B cell (primary cell): Measurements from ENCODE around the gene CAPN9. TPM values are rescaled to one million over a fixed set of nuclear protein-coding genes. Genes with fewer than 3 reads are reported as not detected.

ENCODE experiments used
- ATAC-seq: fragments of 200-7000 bp; cut with Tn5 transposase; one replicate; pipeline ENCODE4 v1.10.0; 2021; ENCODE audit warnings: low read depth, mild to moderate bottlenecking, moderate number of reproducible peaks, moderate library complexity
- CTCF ChIA-PET: fragments of 350-600 bp; sonication (Branson Sonifier 250); formaldehyde crosslinking; loops from one replicate; lab custom pipeline; 2021; ENCODE audit warnings: antibody characterized with exemption, inconsistent platforms; lab: Charles Lee
- POLR2A ChIA-PET: fragments of 350-600 bp; sonication (Branson Sonifier 250); formaldehyde crosslinking; loops from one replicate; lab custom pipeline; 2021; ENCODE audit warnings: antibody characterized with exemption; lab: Charles Lee
- DNase-seq: peaks from one replicate; pipeline ENCODE4 v3.0.0; 2013
- H2AFZ ChIP-seq: 2 replicates; pipeline ENCODE4 v1.6.1; 2012; ENCODE audit warnings: mild to moderate bottlenecking, low read depth, low read length; ENCODE audit not compliant: insufficient read depth, poor library complexity, severe bottlenecking
- H3K27ac ChIP-seq, 2 donors: 1 replicate in 1 of 2; 2 replicates in 1 of 2; pipeline ENCODE4 v1.5.1; 2012 to 2013; ENCODE audit warnings: low read length in 2 of 2, mild to moderate bottlenecking in 2 of 2, moderate library complexity in 1 of 2
- H3K27me3 ChIP-seq, 4 experiments: fragments of 200-600 bp in 1 of 4; sonication (generic) in 1 of 4; replicated peaks in 1 of 4; 1 replicate in 2 of 4; 2 replicates in 2 of 4; pipeline versions ENCODE4 v1.6.1 to v1.7.0; 2013 to 2016; ENCODE audit warnings: low read length in 3 of 4, mild to moderate bottlenecking in 2 of 4, mixed read lengths in 1 of 4, moderate library complexity in 1 of 4; ENCODE audit not compliant: insufficient read depth in 4 of 4, control insufficient read depth in 3 of 4; ENCODE audit errors: control extremely low read depth in 1 of 4
- H3K36me3 ChIP-seq, 2 experiments: replicated peaks in 1 of 2; 1 replicate in 1 of 2; 2 replicates in 1 of 2; pipeline versions ENCODE4 v1.6.1 to v1.7.1; 2013; ENCODE audit warnings: low read length in 1 of 2; ENCODE audit not compliant: insufficient read depth in 2 of 2, control insufficient read depth in 1 of 2; ENCODE audit errors: control extremely low read depth in 1 of 2, extremely low read depth in 1 of 2
- H3K4me1 ChIP-seq, 2 donors: fragments of 200-600 bp in 1 of 2; sonication (generic) in 1 of 2; 1 replicate in 1 of 2; 2 replicates in 1 of 2; pipeline versions ENCODE4 v1.5.1 to v1.6.1; 2013 to 2017; ENCODE audit warnings: low read length in 2 of 2; ENCODE audit not compliant: control insufficient read depth in 2 of 2, insufficient read depth in 2 of 2
- H3K4me2 ChIP-seq: replicated peaks from 2 replicates; pipeline ENCODE3; 2012; ENCODE audit warnings: mild to moderate bottlenecking, low read depth, low read length; ENCODE audit not compliant: poor library complexity, severe bottlenecking
- H3K4me3 ChIP-seq, 5 experiments: fragments of 200-600 bp in 1 of 5; sonication (generic) in 1 of 5; 1 replicate in 3 of 5; 2 replicates in 2 of 5; pipeline versions ENCODE4 v1.5.1 to v1.7.0; 2011 to 2016; ENCODE audit warnings: low read length in 4 of 5, mild to moderate bottlenecking in 4 of 5, low read depth in 2 of 5, control low read depth in 1 of 5, moderate library complexity in 1 of 5; ENCODE audit not compliant: insufficient read depth in 1 of 5; ENCODE audit errors: control extremely low read depth in 1 of 5, extremely low read depth in 1 of 5
- H3K79me2 ChIP-seq: fragments of 200-600 bp; sonication (generic); one replicate; pipeline ENCODE4 v1.6.0; 2016; ENCODE audit warnings: low read length; ENCODE audit not compliant: control insufficient read depth, insufficient read depth
- H3K9ac ChIP-seq: fragments of 200-600 bp; sonication (generic); 2 replicates; pipeline ENCODE4 v1.6.1; 2017; ENCODE audit warnings: mild to moderate bottlenecking, low read length, moderate library complexity
- H3K9me3 ChIP-seq, 3 donors: one replicate each; pipeline versions ENCODE4 v1.6.1 to v1.7.1; 2013; ENCODE audit warnings: low read length in 2 of 3; ENCODE audit not compliant: control insufficient read depth in 2 of 3, insufficient read depth in 1 of 3; ENCODE audit errors: control extremely low read depth in 1 of 3
- H4K20me1 ChIP-seq: 2 replicates; pipeline ENCODE4 v1.6.0; 2012; ENCODE audit warnings: mild to moderate bottlenecking, low read length; ENCODE audit not compliant: insufficient read depth, control insufficient read depth, poor library complexity, severe bottlenecking
- H3K27ac Mint-ChIP-seq: one replicate; pipeline ENCODE4 v1.8.0; 2021; ENCODE audit warnings: mixed read lengths
- H3K27me3 Mint-ChIP-seq: one replicate; pipeline ENCODE4 v1.8.0; 2021; ENCODE audit warnings: mixed read lengths
- H3K4me1 Mint-ChIP-seq: one replicate; pipeline ENCODE4 v1.8.0; 2021; ENCODE audit warnings: mixed read lengths
- H3K4me3 Mint-ChIP-seq: one replicate; pipeline ENCODE4 v1.8.0; 2021; ENCODE audit warnings: mixed read lengths
- H3K9me3 Mint-ChIP-seq: one replicate; pipeline ENCODE4 v1.8.0; 2022; ENCODE audit warnings: mixed read lengths; ENCODE audit not compliant: insufficient read depth
- EZH2 ChIP-seq: IDR thresholded peaks from 2 replicates; pipeline ENCODE4 v1.6.1; 2012; ENCODE audit warnings: borderline replicate concordance, low read depth, mild to moderate bottlenecking, moderate library complexity, low read length; ENCODE audit not compliant: insufficient read depth, poor library complexity, severe bottlenecking
- WGBS: methylation state at CpG from one replicate; pipeline ENCODE4 v1.1.5; 2013; ENCODE audit warnings: missing lambda C conversion rate; ENCODE audit not compliant: insufficient coverage; 5-methylcytosine and 5-hydroxymethylcytosine counted together
- intact Hi-C: fragments of 100-400 bp; cut with micrococcal nuclease; formaldehyde crosslinking; loops from one replicate; pipeline ENCODE4 v1.10.0; 2022
- polyA plus RNA-seq: library from polyadenylated mRNA; depleted of rRNA; stranded (reverse); fragments of >200 nt; gene quantifications from 2 replicates; pipeline ENCODE4 v1.2.3, GENCODE V29; 2012
- total RNA-seq, 2 donors: library from RNA; stranded (reverse); fragments of 120-200 nt in 1 of 2; gene quantifications; 1 replicate in 1 of 2; 2 replicates in 1 of 2; pipeline versions ENCODE4 v1.2.3 to v1.2.4, GENCODE V29; 2013 to 2022
- TF ChIP-seq, protein P1 (sequence below): fragments of 200-600 bp; IDR thresholded peaks from one replicate; pipeline ENCODE4 v1.8.0; 2022; ENCODE audit warnings: antibody characterized with exemption, mild to moderate bottlenecking

The CAPN9 gene
- total and polyA plus RNA-seq, 2 donors (not counting 1 experiment from before 2014, with no cell fraction given), result not detected

DNA sequence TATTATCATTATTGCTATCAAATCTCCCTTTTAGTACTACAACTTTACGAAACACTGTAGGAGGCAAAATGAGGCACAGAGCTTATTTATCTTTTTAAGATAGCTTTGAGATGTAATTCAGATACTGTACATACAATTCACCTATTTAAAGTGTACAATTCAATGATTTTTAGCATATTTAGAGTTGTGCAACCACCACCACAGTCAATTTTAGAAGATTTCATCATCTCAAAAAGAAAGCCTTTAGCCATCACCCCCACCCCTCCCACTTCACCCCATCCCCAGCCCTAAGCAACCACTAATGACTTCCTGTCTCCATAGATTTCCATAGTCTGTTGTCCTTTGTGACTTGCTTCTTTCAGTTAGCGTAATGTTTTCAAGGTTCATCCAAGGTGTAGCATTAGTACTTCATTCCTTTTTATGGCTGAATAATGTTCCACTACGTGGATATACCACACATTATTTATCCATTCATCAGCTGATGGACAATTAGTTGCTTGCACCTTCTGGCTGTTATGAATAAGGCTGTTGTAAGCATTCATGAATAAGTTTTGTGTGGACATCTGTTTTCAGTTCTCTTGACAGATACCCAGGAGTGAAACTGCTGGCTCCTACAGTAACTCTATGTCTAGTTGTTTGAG lies 9.4 kb upstream of the CAPN9 start:
- TF ChIP-seq EZH2, result no peak
- TF ChIP-seq, protein P1, sequence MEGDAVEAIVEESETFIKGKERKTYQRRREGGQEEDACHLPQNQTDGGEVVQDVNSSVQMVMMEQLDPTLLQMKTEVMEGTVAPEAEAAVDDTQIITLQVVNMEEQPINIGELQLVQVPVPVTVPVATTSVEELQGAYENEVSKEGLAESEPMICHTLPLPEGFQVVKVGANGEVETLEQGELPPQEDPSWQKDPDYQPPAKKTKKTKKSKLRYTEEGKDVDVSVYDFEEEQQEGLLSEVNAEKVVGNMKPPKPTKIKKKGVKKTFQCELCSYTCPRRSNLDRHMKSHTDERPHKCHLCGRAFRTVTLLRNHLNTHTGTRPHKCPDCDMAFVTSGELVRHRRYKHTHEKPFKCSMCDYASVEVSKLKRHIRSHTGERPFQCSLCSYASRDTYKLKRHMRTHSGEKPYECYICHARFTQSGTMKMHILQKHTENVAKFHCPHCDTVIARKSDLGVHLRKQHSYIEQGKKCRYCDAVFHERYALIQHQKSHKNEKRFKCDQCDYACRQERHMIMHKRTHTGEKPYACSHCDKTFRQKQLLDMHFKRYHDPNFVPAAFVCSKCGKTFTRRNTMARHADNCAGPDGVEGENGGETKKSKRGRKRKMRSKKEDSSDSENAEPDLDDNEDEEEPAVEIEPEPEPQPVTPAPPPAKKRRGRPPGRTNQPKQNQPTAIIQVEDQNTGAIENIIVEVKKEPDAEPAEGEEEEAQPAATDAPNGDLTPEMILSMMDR, result no peak
- H3K9me3 Mint-ChIP-seq, result no peaks in the 10 kb centered on the region
- H3K27me3 ChIP-seq, result peaks cover 0 to 6% (median 0%) of the 10 kb centered on the region in 4 experiments
- CTCF ChIA-PET, result no interaction called here
- no peak overlapping the region for H3K4me3 ChIP-seq
- no peak overlapping the region for H3K9ac ChIP-seq
- no peaks in the 10 kb centered on the region for H3K79me2 ChIP-seq
- no peaks in the 10 kb centered on the region for H3K4me1 ChIP-seq
- H3K27me3 Mint-ChIP-seq, result peaks cover 38% of the 10 kb centered on the region
- intact Hi-C loops, result no loop called here
- H3K27ac Mint-ChIP-seq, result no peak overlapping the region
- no CpG with 5 or more reads among the region's 3 CpGs for WGBS
- peaks cover 0 to 3% (median 0%) of the 10 kb centered on the region in 3 donors for H3K9me3 ChIP-seq
- no peaks in the 10 kb centered on the region for H3K36me3 ChIP-seq
- no peaks in the 10 kb centered on the region for H4K20me1 ChIP-seq
- no peaks in the 10 kb centered on the region for H3K4me1 Mint-ChIP-seq
- no peak overlapping the region for H3K4me2 ChIP-seq
- no peak overlapping the region for H3K4me3 Mint-ChIP-seq
- DNase-seq (no peak), ATAC-seq (no peak)
- POLR2A ChIA-PET, result no interaction called here
- H2AFZ ChIP-seq, result no peak overlapping the region
- no peak overlapping the region for H3K27ac ChIP-seq

DNA sequence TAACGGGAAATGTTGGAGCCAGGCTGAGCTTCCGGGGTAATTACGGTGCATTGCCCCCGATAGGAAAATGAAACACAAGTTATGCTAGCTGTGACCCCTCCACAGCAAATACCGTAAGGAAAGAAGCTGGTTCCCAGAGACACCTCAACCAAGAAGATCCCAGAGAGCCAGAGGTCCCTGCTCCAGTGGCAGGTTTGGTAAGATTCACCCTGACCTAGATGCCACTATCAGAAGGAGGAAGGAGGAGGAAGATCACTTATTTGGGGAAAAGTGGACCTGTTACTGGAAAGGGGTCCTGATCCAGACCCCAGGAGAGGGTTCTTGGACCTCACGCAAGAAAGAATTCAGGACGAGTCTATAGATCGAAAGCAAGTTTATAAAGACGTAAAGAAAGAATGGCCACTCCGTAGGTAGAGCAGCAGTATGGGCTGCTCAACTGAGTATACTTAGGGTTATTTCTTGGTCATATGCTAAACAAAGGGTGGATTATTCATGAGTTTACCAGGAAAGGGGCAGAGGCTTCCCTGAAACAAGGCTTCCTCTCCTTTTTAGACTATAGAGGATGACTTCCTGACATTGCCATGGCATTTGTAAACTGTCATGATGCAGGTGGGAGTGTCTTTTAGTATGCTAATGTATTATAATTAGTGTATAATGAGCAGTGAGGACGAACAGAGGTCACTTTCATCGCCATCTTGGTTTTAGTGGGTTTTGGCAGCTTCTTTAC lies 7.5 kb upstream of the CAPN9 start:
- CTCF ChIA-PET, result no interaction called here
- no peak overlapping the region for H2AFZ ChIP-seq
- ATAC-seq (no peak), DNase-seq (no peak)
- no peak overlapping the region for H3K9ac ChIP-seq
- no peak overlapping the region for H3K27ac Mint-ChIP-seq
- peaks cover 0 to 3% (median 0%) of the 10 kb centered on the region in 3 donors for H3K9me3 ChIP-seq
- TF ChIP-seq, protein P1, result no peak
- no peaks in the 10 kb centered on the region for H3K9me3 Mint-ChIP-seq
- no peaks in the 10 kb centered on the region for H3K4me1 ChIP-seq
- no peak overlapping the region for H3K27ac ChIP-seq
- no peaks in the 10 kb centered on the region for H4K20me1 ChIP-seq
- POLR2A ChIA-PET, result no interaction called here
- 96% methylated on average over 7 of the region's 12 CpGs for WGBS
- H3K4me1 Mint-ChIP-seq, result no peaks in the 10 kb centered on the region
- intact Hi-C loops, result no loop called here
- H3K27me3 ChIP-seq, result peaks cover 0 to 10% (median 0%) of the 10 kb centered on the region in 4 experiments
- H3K36me3 ChIP-seq, result no peaks in the 10 kb centered on the region
- H3K4me2 ChIP-seq, result no peak overlapping the region
- H3K79me2 ChIP-seq, result no peaks in the 10 kb centered on the region
- H3K4me3 ChIP-seq, result no peak overlapping the region
- H3K4me3 Mint-ChIP-seq, result no peak overlapping the region
- peaks cover 38% of the 10 kb centered on the region for H3K27me3 Mint-ChIP-seq
